Lower leg skin (tissue), 3 donors: ENCODE data around the gene USP3.

Source experiments
- POLR2A ChIP-seq, 2 donors: fragments of 450-650 bp; IDR thresholded peaks; one replicate each; pipeline ENCODE4 v1.6.1; 2016 to 2017; ENCODE audit warnings: antibody characterized with exemption in 2 of 2, mild to moderate bottlenecking in 1 of 2, moderate library complexity in 1 of 2
- TF ChIP-seq, protein P1 (sequence below), 3 donors: fragments of 450-650 bp; IDR thresholded peaks; one replicate each; pipeline ENCODE4 v1.5.1; 2016; ENCODE audit warnings: antibody characterized with exemption in 3 of 3, mild to moderate bottlenecking in 3 of 3, moderate library complexity in 2 of 3

DNA sequence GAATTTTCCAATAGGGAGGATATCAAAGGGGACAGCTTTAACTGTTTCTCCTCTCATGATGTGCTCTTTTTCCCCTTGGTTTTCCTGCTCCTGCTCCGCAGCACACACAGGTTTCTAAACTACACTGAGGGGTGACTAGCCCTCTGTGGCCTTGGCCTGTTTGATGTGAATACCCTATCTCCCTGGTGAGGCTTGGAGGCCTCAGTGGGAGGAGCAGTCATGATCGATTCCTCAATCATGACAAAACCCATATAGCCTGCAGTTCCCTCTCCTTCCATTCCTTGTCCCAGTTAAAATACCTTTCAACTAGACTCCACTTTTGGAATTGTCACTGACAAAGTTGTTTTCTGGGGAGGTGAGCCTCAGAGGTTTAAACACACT is 24.0 kb upstream of the USP3 start:
- no peak for TF ChIP-seq POLR2A (IDR thresholded peaks at IDR 0.05)
- TF ChIP-seq, protein P1, sequence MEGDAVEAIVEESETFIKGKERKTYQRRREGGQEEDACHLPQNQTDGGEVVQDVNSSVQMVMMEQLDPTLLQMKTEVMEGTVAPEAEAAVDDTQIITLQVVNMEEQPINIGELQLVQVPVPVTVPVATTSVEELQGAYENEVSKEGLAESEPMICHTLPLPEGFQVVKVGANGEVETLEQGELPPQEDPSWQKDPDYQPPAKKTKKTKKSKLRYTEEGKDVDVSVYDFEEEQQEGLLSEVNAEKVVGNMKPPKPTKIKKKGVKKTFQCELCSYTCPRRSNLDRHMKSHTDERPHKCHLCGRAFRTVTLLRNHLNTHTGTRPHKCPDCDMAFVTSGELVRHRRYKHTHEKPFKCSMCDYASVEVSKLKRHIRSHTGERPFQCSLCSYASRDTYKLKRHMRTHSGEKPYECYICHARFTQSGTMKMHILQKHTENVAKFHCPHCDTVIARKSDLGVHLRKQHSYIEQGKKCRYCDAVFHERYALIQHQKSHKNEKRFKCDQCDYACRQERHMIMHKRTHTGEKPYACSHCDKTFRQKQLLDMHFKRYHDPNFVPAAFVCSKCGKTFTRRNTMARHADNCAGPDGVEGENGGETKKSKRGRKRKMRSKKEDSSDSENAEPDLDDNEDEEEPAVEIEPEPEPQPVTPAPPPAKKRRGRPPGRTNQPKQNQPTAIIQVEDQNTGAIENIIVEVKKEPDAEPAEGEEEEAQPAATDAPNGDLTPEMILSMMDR (IDR thresholded peaks at IDR 0.05): no peak
